WTC11 (cell line): ENCODE results near the gene SERTAD1. TPM values are rescaled to one million over a fixed set of nuclear protein-coding genes. Genes with fewer than 3 reads are reported as not detected.

Experiments
- ATAC-seq: fragments of 200-7000 bp; cut with Tn5 transposase; 2 replicates; pipeline ENCODE4 v1.10.0; 2021; ENCODE audit warnings: mild to moderate bottlenecking, moderate library complexity
- CTCF ChIA-PET: fragments of 300-600 bp; sonication (Branson Sonifier 250); formaldehyde crosslinking; loops from one replicate; lab custom pipeline; 2021; ENCODE audit warnings: antibody characterized with exemption; lab: Charles Lee
- POLR2A ChIA-PET: fragments of 350-600 bp; sonication (Branson Sonifier 250); formaldehyde crosslinking; loops from one replicate; lab custom pipeline; 2021; ENCODE audit warnings: antibody characterized with exemption; lab: Charles Lee
- DNase-seq: peaks from one replicate; pipeline ENCODE4 v3.0.0; 2021; ENCODE audit warnings: low spot score
- H3K27ac Mint-ChIP-seq: 2 replicates; pipeline ENCODE4 v1.8.0; 2021; ENCODE audit warnings: mixed read lengths
- H3K27me3 Mint-ChIP-seq: 2 replicates; pipeline ENCODE4 v1.8.0; 2021; ENCODE audit warnings: low read depth, mild to moderate bottlenecking, moderate library complexity, mixed read lengths
- H3K36me3 Mint-ChIP-seq: 2 replicates; pipeline ENCODE4 v1.8.0; 2021; ENCODE audit warnings: mixed read lengths
- H3K4me1 Mint-ChIP-seq: 2 replicates; pipeline ENCODE4 v1.8.0; 2022; ENCODE audit warnings: mixed read lengths
- H3K4me3 Mint-ChIP-seq: 2 replicates; pipeline ENCODE4 v1.8.0; 2021; ENCODE audit warnings: mild to moderate bottlenecking, moderate library complexity, mixed read lengths
- H3K9me3 Mint-ChIP-seq: 2 replicates; pipeline ENCODE4 v1.8.0; 2021; ENCODE audit warnings: mixed read lengths
- FOXK1 ChIP-seq: sonication (generic); formaldehyde crosslinking; IDR thresholded peaks from 2 replicates; pipeline ENCODE4 v1.8.0; 2022; ENCODE audit warnings: mild to moderate bottlenecking, moderate library complexity, missing genetic modification reagents
- FOXP1 ChIP-seq: sonication (generic); formaldehyde crosslinking; IDR thresholded peaks from 2 replicates; pipeline ENCODE4 v1.8.0; 2022; ENCODE audit warnings: missing genetic modification reagents, mild to moderate bottlenecking, moderate library complexity, borderline replicate concordance
- NFYB ChIP-seq: sonication (generic); formaldehyde crosslinking; conservative IDR thresholded peaks from 2 replicates; pipeline ENCODE4 v1.8.0; 2022; ENCODE audit warnings: low read depth, missing genetic modification reagents
- SOX15 ChIP-seq: fragments of 250-450 bp; sonication (Bioruptor Pico); IDR thresholded peaks from 2 replicates; pipeline ENCODE4 v1.9.0; 2021; ENCODE audit warnings: mild to moderate bottlenecking
- SP1 ChIP-seq: sonication (generic); formaldehyde crosslinking; conservative IDR thresholded peaks from 2 replicates; pipeline ENCODE4 v1.8.1; 2022; ENCODE audit warnings: missing genetic modification reagents
- total RNA-seq: library from RNA; stranded (reverse); gene quantifications from 3 replicates; pipeline ENCODE4 v1.2.3, GENCODE V29; 2021
- TF ChIP-seq, protein P1 (sequence below): sonication (generic); formaldehyde crosslinking; IDR thresholded peaks from 2 replicates; pipeline ENCODE4 v1.8.0; 2022; ENCODE audit warnings: mild to moderate bottlenecking, missing genetic modification reagents
- TF ChIP-seq, protein P2 (sequence below): sonication (generic); formaldehyde crosslinking; IDR thresholded peaks from 2 replicates; pipeline ENCODE4 v1.8.1; 2022; ENCODE audit warnings: low read depth, mild to moderate bottlenecking, moderate library complexity, missing genetic modification reagents, borderline replicate concordance
- TF ChIP-seq, protein P3 (sequence below): fragments of 250-450 bp; sonication (Bioruptor Pico); IDR thresholded peaks from 2 replicates; pipeline ENCODE4 v1.9.0; 2021; ENCODE audit warnings: moderate library complexity, mild to moderate bottlenecking, inconsistent platforms, borderline replicate concordance
- TF ChIP-seq, protein P4 (sequence below): sonication (generic); formaldehyde crosslinking; IDR thresholded peaks from 2 replicates; pipeline ENCODE4 v1.8.0; 2022; ENCODE audit warnings: mild to moderate bottlenecking, missing genetic modification reagents
- TF ChIP-seq, protein P5 (sequence below): sonication (generic); formaldehyde crosslinking; IDR thresholded peaks from 2 replicates; pipeline ENCODE4 v1.8.0; 2022; ENCODE audit warnings: mild to moderate bottlenecking, missing genetic modification reagents
- TF ChIP-seq, protein P6 (sequence below): sonication (generic); formaldehyde crosslinking; IDR thresholded peaks from 2 replicates; pipeline ENCODE4 v1.8.1; 2023; ENCODE audit warnings: mild to moderate bottlenecking, missing genetic modification reagents, borderline replicate concordance
- TF ChIP-seq, protein P7 (sequence below): sonication (generic); formaldehyde crosslinking; IDR thresholded peaks from 2 replicates; pipeline ENCODE4 v1.8.0; 2022; ENCODE audit warnings: mild to moderate bottlenecking, missing genetic modification reagents

The SERTAD1 gene
- total RNA-seq, 1 experiment from 2014 or later: 6.8 TPM

DNA sequence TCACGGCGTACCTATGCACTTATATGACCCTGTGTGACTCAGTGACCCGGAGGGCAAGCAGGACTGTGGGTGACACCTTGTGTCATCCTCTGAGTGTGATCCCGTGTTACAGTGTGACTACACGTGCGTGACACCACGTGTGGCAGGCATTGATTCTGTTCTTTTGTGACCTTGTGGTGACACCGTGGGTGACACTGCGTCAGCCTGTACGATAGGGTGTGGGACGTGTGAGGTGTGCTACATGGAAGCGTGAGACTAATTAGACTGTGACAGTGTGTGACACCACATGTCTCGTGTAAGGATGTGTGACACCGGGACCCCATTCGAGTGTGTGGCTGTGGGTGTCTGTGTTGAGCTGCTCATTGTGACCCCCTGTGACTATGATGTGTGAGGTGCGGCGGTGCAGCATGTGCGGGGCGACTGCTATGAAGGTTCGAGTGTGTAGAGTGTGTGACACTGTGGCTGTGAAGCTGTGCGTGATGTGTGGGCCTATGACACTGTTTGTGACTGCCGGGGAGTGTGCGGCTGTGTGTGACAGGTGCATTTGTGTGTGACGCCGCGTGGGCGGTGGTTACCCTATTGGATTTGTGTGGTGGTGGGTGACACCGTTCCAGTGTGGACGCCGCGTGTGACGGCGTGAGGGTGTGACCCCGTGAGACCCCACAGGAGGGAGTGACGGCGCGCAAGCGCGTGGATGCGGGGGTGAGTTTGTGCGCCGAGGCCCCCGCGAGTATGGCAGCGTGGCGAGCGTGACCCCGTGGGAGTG is 40.6 kb upstream of the SERTAD1 start:
- POLR2A ChIA-PET: interaction anchor here (0.8 to 1.3 kb wide), 9 partner anchors 12 to 250 kb away, joined by 3 to 9 read pairs (median 4); partner anchors contain the start of genes COQ8B, ITPKC and SERTAD1
- no peaks in the 10 kb centered on the region for H3K9me3 Mint-ChIP-seq
- peaks cover 16% of the 10 kb centered on the region for H3K4me1 Mint-ChIP-seq

DNA sequence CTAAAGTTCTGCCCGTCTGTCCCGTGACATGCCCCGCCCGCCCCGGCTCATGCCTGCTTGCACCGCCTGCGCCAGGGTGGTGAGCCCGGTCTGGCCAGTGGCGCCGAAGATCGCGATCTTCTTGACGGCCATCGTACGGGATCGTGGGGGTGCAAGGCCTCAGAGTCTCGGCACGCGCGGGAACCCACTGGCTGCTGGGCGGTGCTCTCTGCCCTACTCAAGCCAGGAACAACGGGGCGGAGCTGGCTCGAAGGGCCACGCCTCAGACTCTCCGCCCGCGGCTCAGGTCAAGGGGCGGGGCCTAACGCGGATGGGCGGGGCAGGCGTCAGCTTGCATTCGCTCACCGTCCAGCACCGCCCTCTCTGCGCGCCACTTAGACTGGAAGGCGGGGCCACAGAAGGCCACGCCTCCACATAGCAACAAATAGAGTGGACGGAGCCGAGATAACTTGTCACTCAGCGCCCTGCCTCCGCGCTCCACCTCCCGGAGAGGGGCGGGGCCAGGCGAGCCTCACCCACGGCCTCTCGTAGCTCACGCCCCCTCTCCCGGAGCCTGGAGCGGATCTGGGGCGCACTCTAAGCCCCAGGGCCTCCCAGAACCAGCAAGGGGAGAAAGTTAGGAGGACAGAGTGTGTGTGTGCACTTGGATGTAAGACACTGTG is 39.9 kb upstream of the SERTAD1 start, which contains the start of gene BLVRB:
Gene BLVRB, minus strand, starts transcription at position 189 of the 662 bp plus-strand sequence. Its CDS starts 57 bp downstream, at position 132.
- Mint-ChIP-seq H3K36me3 (0 out of 2 replicates have a peak, but pooled peaks cover 2% of the 10 kb centered on the region), H3K27me3 (peaks cover 38% of the 10 kb centered on the region), H3K4me1 (peaks cover 16% of the 10 kb centered on the region), H3K27ac (peak within 1 kb of the TSS; percentile 78), H3K9me3 (no peaks in the 10 kb centered on the region), H3K4me3 (peak within 1 kb of the TSS; percentile 79)
- DNase-seq (peak; percentile 100), ATAC-seq (peak; percentile 92)
- ChIA-PET POLR2A (interaction anchor here (0.8 to 1.3 kb wide), 10 partner anchors 12 to 251 kb away, joined by 3 to 9 read pairs (median 4); partner anchors contain the start of genes COQ8B, ITPKC and SERTAD1), CTCF (interaction anchor here (0.5 to 4.7 kb wide), 28 partner anchors 12 to 341 kb away, joined by 3 to 57 read pairs (median 6); partner anchors contain the start of genes LTBP4, SERTAD1 and SERTAD3)
- TF ChIP-seq FOXK1 (CRISPR knock-in tag) (0 out of 2 replicates have a peak, but pooled peaks have one; percentile 10), FOXP1 (peak; percentile 48; the same call in 1 of the 2 replicates), SP1 (CRISPR knock-in tag) (peak; percentile 87), NFYB (0 out of 2 replicates have a peak, but pooled peaks have one; percentile 25)
- TF ChIP-seq, protein P1, sequence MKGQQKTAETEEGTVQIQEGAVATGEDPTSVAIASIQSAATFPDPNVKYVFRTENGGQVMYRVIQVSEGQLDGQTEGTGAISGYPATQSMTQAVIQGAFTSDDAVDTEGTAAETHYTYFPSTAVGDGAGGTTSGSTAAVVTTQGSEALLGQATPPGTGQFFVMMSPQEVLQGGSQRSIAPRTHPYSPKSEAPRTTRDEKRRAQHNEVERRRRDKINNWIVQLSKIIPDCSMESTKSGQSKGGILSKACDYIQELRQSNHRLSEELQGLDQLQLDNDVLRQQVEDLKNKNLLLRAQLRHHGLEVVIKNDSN (CRISPR knock-in tag): peak; percentile 34; the same call in 1 of the 2 replicates
- TF ChIP-seq, protein P2, sequence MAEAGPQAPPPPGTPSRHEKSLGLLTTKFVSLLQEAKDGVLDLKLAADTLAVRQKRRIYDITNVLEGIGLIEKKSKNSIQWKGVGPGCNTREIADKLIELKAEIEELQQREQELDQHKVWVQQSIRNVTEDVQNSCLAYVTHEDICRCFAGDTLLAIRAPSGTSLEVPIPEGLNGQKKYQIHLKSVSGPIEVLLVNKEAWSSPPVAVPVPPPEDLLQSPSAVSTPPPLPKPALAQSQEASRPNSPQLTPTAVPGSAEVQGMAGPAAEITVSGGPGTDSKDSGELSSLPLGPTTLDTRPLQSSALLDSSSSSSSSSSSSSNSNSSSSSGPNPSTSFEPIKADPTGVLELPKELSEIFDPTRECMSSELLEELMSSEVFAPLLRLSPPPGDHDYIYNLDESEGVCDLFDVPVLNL (CRISPR knock-in tag): no peak
- TF ChIP-seq, protein P3, sequence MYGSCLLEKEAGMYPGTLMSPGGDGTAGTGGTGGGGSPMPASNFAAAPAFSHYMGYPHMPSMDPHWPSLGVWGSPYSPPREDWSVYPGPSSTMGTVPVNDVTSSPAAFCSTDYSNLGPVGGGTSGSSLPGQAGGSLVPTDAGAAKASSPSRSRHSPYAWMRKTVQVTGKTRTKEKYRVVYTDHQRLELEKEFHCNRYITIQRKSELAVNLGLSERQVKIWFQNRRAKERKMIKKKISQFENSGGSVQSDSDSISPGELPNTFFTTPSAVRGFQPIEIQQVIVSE (CRISPR knock-in tag): no peak
- TF ChIP-seq, protein P4, sequence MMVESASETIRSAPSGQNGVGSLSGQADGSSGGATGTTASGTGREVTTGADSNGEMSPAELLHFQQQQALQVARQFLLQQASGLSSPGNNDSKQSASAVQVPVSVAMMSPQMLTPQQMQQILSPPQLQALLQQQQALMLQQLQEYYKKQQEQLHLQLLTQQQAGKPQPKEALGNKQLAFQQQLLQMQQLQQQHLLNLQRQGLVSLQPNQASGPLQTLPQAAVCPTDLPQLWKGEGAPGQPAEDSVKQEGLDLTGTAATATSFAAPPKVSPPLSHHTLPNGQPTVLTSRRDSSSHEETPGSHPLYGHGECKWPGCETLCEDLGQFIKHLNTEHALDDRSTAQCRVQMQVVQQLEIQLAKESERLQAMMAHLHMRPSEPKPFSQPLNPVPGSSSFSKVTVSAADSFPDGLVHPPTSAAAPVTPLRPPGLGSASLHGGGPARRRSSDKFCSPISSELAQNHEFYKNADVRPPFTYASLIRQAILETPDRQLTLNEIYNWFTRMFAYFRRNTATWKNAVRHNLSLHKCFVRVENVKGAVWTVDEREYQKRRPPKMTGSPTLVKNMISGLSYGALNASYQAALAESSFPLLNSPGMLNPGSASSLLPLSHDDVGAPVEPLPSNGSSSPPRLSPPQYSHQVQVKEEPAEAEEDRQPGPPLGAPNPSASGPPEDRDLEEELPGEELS (CRISPR knock-in tag): no peak
- TF ChIP-seq, protein P5, sequence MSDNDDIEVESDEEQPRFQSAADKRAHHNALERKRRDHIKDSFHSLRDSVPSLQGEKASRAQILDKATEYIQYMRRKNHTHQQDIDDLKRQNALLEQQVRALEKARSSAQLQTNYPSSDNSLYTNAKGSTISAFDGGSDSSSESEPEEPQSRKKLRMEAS (CRISPR knock-in tag): peak; percentile 59
- TF ChIP-seq, all 79 proteins: peak for 6

More for the DNA sequence above, 40.6 kb upstream of the SERTAD1 start:
- no peak for ATAC-seq
- H3K27ac Mint-ChIP-seq: no peak overlapping the region
- 0 out of 2 replicates have a peak, but pooled peaks cover 2% of the 10 kb centered on the region for H3K36me3 Mint-ChIP-seq
- TF ChIP-seq SP1 (CRISPR knock-in tag) (no peak), SOX15 (CRISPR knock-in tag) (no peak), FOXP1 (peak; percentile 13; the same call in 1 of the 2 replicates)
- TF ChIP-seq, protein P6, sequence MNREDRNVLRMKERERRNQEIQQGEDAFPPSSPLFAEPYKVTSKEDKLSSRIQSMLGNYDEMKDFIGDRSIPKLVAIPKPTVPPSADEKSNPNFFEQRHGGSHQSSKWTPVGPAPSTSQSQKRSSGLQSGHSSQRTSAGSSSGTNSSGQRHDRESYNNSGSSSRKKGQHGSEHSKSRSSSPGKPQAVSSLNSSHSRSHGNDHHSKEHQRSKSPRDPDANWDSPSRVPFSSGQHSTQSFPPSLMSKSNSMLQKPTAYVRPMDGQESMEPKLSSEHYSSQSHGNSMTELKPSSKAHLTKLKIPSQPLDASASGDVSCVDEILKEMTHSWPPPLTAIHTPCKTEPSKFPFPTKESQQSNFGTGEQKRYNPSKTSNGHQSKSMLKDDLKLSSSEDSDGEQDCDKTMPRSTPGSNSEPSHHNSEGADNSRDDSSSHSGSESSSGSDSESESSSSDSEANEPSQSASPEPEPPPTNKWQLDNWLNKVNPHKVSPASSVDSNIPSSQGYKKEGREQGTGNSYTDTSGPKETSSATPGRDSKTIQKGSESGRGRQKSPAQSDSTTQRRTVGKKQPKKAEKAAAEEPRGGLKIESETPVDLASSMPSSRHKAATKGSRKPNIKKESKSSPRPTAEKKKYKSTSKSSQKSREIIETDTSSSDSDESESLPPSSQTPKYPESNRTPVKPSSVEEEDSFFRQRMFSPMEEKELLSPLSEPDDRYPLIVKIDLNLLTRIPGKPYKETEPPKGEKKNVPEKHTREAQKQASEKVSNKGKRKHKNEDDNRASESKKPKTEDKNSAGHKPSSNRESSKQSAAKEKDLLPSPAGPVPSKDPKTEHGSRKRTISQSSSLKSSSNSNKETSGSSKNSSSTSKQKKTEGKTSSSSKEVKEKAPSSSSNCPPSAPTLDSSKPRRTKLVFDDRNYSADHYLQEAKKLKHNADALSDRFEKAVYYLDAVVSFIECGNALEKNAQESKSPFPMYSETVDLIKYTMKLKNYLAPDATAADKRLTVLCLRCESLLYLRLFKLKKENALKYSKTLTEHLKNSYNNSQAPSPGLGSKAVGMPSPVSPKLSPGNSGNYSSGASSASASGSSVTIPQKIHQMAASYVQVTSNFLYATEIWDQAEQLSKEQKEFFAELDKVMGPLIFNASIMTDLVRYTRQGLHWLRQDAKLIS (CRISPR knock-in tag): no peak
- TF ChIP-seq, protein P7, sequence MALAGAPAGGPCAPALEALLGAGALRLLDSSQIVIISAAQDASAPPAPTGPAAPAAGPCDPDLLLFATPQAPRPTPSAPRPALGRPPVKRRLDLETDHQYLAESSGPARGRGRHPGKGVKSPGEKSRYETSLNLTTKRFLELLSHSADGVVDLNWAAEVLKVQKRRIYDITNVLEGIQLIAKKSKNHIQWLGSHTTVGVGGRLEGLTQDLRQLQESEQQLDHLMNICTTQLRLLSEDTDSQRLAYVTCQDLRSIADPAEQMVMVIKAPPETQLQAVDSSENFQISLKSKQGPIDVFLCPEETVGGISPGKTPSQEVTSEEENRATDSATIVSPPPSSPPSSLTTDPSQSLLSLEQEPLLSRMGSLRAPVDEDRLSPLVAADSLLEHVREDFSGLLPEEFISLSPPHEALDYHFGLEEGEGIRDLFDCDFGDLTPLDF: no peak
- CTCF ChIA-PET: interaction anchor here (0.5 to 4.7 kb wide), 25 partner anchors 11 to 340 kb away, joined by 3 to 57 read pairs (median 6); partner anchors contain the start of genes LTBP4, SERTAD1 and SERTAD3
- peaks cover 38% of the 10 kb centered on the region for H3K27me3 Mint-ChIP-seq
- H3K4me3 Mint-ChIP-seq: peak overlapping the region; percentile 79
- DNase-seq: no peak
